ENCODE data around the gene FNDC3B.
A peak's percentile ranks its signal among the peaks of the same experiment; 100 is the strongest.

The FNDC3B gene

GRCh38 chr3:172260381-172260780 is 221.0 kb downstream of the FNDC3B start:
- Mint-ChIP-seq H3K27ac (no peak overlapping the region), H3K4me3 (no peak overlapping the region), H3K9me3 (ENCODE audit: low read depth) (no peaks in the 10 kb centered on the region), H3K36me3 (peaks cover 36% of the 10 kb centered on the region), H3K27me3 (no peaks in the 10 kb centered on the region), H3K4me1 (ENCODE audit: low read depth) (no peaks in the 10 kb centered on the region)

GRCh38 chr3:172261054-172261453 is 221.7 kb downstream of the FNDC3B start:
- H3K36me3 Mint-ChIP-seq = peaks cover 38% of the 10 kb centered on the region

GRCh38 chr3:172262991-172263608 is 223.7 kb downstream of the FNDC3B start:
- no peaks in the 10 kb centered on the region for H3K9me3 Mint-ChIP-seq (ENCODE audit: low read depth)
- no peaks in the 10 kb centered on the region for H3K4me1 Mint-ChIP-seq (ENCODE audit: low read depth)
- no peak overlapping the region for H3K4me3 Mint-ChIP-seq
- H3K36me3 Mint-ChIP-seq = peaks cover 36% of the 10 kb centered on the region
- H3K27ac Mint-ChIP-seq = no peak overlapping the region
- H3K27me3 Mint-ChIP-seq = no peaks in the 10 kb centered on the region

More at GRCh38 chr3:172261054-172261453, 221.7 kb downstream of the FNDC3B start:
- no peak overlapping the region for H3K4me3 Mint-ChIP-seq
- no peaks in the 10 kb centered on the region for H3K4me1 Mint-ChIP-seq (ENCODE audit: low read depth)
- no peaks in the 10 kb centered on the region for H3K27me3 Mint-ChIP-seq
- no peak overlapping the region for H3K27ac Mint-ChIP-seq
- H3K9me3 Mint-ChIP-seq (ENCODE audit: low read depth) = no peaks in the 10 kb centered on the region

GRCh38 chr3:172263781-172264486 is 224.6 kb downstream of the FNDC3B start:
- H3K36me3 Mint-ChIP-seq = peaks cover 38% of the 10 kb centered on the region

GRCh38 chr3:172266103-172266502 is 226.7 kb downstream of the FNDC3B start:
- Mint-ChIP-seq H3K27me3 (no peaks in the 10 kb centered on the region), H3K36me3 (peaks cover 37% of the 10 kb centered on the region), H3K4me3 (no peak overlapping the region), H3K9me3 (ENCODE audit: low read depth) (no peaks in the 10 kb centered on the region), H3K4me1 (ENCODE audit: low read depth) (no peaks in the 10 kb centered on the region), H3K27ac (no peak overlapping the region)

More at GRCh38 chr3:172263781-172264486, 224.6 kb downstream of the FNDC3B start:
- no peaks in the 10 kb centered on the region for H3K9me3 Mint-ChIP-seq (ENCODE audit: low read depth)
- no peak overlapping the region for H3K27ac Mint-ChIP-seq
- H3K4me1 Mint-ChIP-seq (ENCODE audit: low read depth) = no peaks in the 10 kb centered on the region
- no peaks in the 10 kb centered on the region for H3K27me3 Mint-ChIP-seq
- H3K4me3 Mint-ChIP-seq = no peak overlapping the region

- H3K27ac Mint-ChIP-seq = no peak overlapping the region
- H3K4me1 Mint-ChIP-seq (ENCODE audit: low read depth) = no peaks in the 10 kb centered on the region
- no peaks in the 10 kb centered on the region for H3K27me3 Mint-ChIP-seq
- H3K36me3 Mint-ChIP-seq = peaks cover 33% of the 10 kb centered on the region
- H3K9me3 Mint-ChIP-seq (ENCODE audit: low read depth) = no peaks in the 10 kb centered on the region
- no peak overlapping the region for H3K4me3 Mint-ChIP-seq
Observed at GRCh38 chr3:172268425-172268824, 229.0 kb downstream of the FNDC3B start.

GRCh38 chr3:172268868-172269267 is 229.5 kb downstream of the FNDC3B start:
- H3K9me3 Mint-ChIP-seq (ENCODE audit: low read depth) = no peaks in the 10 kb centered on the region
- H3K36me3 Mint-ChIP-seq = peaks cover 31% of the 10 kb centered on the region
- no peaks in the 10 kb centered on the region for H3K27me3 Mint-ChIP-seq
- no peak overlapping the region for H3K4me3 Mint-ChIP-seq
- H3K27ac Mint-ChIP-seq = no peak overlapping the region
- no peaks in the 10 kb centered on the region for H3K4me1 Mint-ChIP-seq (ENCODE audit: low read depth)

GRCh38 chr3:172270557-172271166 is 231.3 kb downstream of the FNDC3B start:
- Mint-ChIP-seq H3K27me3 (no peaks in the 10 kb centered on the region), H3K27ac (no peak overlapping the region), H3K36me3 (peaks cover 27% of the 10 kb centered on the region), H3K4me3 (no peak overlapping the region), H3K4me1 (ENCODE audit: low read depth) (no peaks in the 10 kb centered on the region), H3K9me3 (ENCODE audit: low read depth) (no peaks in the 10 kb centered on the region)

- Mint-ChIP-seq H3K27ac (no peak overlapping the region), H3K36me3 (peaks cover 22% of the 10 kb centered on the region), H3K9me3 (ENCODE audit: low read depth) (no peaks in the 10 kb centered on the region), H3K4me3 (no peak overlapping the region), H3K27me3 (no peaks in the 10 kb centered on the region), H3K4me1 (ENCODE audit: low read depth) (no peaks in the 10 kb centered on the region)
Observed at GRCh38 chr3:172271386-172271976, 232.1 kb downstream of the FNDC3B start.

GRCh38 chr3:172272698-172273097 is 233.3 kb downstream of the FNDC3B start:
- no peaks in the 10 kb centered on the region for H3K4me1 Mint-ChIP-seq (ENCODE audit: low read depth)
- no peaks in the 10 kb centered on the region for H3K9me3 Mint-ChIP-seq (ENCODE audit: low read depth)
- H3K27me3 Mint-ChIP-seq = no peaks in the 10 kb centered on the region
- no peak overlapping the region for H3K4me3 Mint-ChIP-seq
- H3K27ac Mint-ChIP-seq = peak overlapping the region; percentile 17
- H3K36me3 Mint-ChIP-seq = peaks cover 19% of the 10 kb centered on the region

GRCh38 chr3:172273378-172273777 is 234.0 kb downstream of the FNDC3B start:
- H3K9me3 Mint-ChIP-seq (ENCODE audit: low read depth) = no peaks in the 10 kb centered on the region
- H3K4me1 Mint-ChIP-seq (ENCODE audit: low read depth) = no peaks in the 10 kb centered on the region
- H3K36me3 Mint-ChIP-seq = peaks cover 16% of the 10 kb centered on the region
- no peak overlapping the region for H3K4me3 Mint-ChIP-seq
- no peak overlapping the region for H3K27ac Mint-ChIP-seq
- H3K27me3 Mint-ChIP-seq = no peaks in the 10 kb centered on the region

- no peaks in the 10 kb centered on the region for H3K4me1 Mint-ChIP-seq (ENCODE audit: low read depth)
- no peak overlapping the region for H3K27ac Mint-ChIP-seq
- no peak overlapping the region for H3K4me3 Mint-ChIP-seq
- no peaks in the 10 kb centered on the region for H3K9me3 Mint-ChIP-seq (ENCODE audit: low read depth)
- no peaks in the 10 kb centered on the region for H3K27me3 Mint-ChIP-seq
- peaks cover 9% of the 10 kb centered on the region for H3K36me3 Mint-ChIP-seq
Observed at GRCh38 chr3:172274906-172275305, 235.5 kb downstream of the FNDC3B start.

- Mint-ChIP-seq H3K9me3 (ENCODE audit: low read depth) (no peaks in the 10 kb centered on the region), H3K27me3 (no peaks in the 10 kb centered on the region), H3K4me3 (no peak overlapping the region), H3K36me3 (peaks cover 2% of the 10 kb centered on the region), H3K27ac (no peak overlapping the region), H3K4me1 (ENCODE audit: low read depth) (no peaks in the 10 kb centered on the region)
Observed at GRCh38 chr3:172275586-172275985, 236.2 kb downstream of the FNDC3B start.

- peaks cover 2% of the 10 kb centered on the region for H3K36me3 Mint-ChIP-seq
- H3K9me3 Mint-ChIP-seq (ENCODE audit: low read depth) = no peaks in the 10 kb centered on the region
- H3K4me1 Mint-ChIP-seq (ENCODE audit: low read depth) = no peaks in the 10 kb centered on the region
- H3K27ac Mint-ChIP-seq = no peak overlapping the region
- H3K4me3 Mint-ChIP-seq = no peak overlapping the region
- no peaks in the 10 kb centered on the region for H3K27me3 Mint-ChIP-seq
Observed at GRCh38 chr3:172276103-172276502, 236.7 kb downstream of the FNDC3B start.

GRCh38 chr3:172277151-172277652 is 237.8 kb downstream of the FNDC3B start:
- Mint-ChIP-seq H3K27ac (no peak overlapping the region), H3K27me3 (no peaks in the 10 kb centered on the region), H3K4me3 (no peak overlapping the region), H3K4me1 (ENCODE audit: low read depth) (no peaks in the 10 kb centered on the region), H3K9me3 (ENCODE audit: low read depth) (no peaks in the 10 kb centered on the region), H3K36me3 (peaks cover 2% of the 10 kb centered on the region)
